ENCODE data around the gene AGBL1.

GRCh38 chr15:86481720-86482119 is 402.0 kb downstream of the AGBL1 start:
- TF ChIP-seq POLR2A (IDR thresholded peaks at IDR 0.05; ENCODE audit: low read length) (no peak), GATA1 (IDR thresholded peaks at IDR 0.05; ENCODE audit: low read depth, low read length) (no peak)
